ENCODE results near the gene PWP2.
A peak's percentile ranks its signal among the peaks of the same experiment; 100 is the strongest.
"Not testable (repeated sequence)": the region's sequence is repeated elsewhere in the genome, so short reads cannot be mapped to it uniquely, and the experiment has no call there.

The PWP2 gene

GRCh38 chr21:44138039-44138438 is 30.8 kb downstream of the PWP2 start:
- DNase-seq (ENCODE audit: low read depth in 2 of 2), result not testable (repeated sequence)

- DNase-seq (ENCODE audit: low read depth in 2 of 2), result not testable (repeated sequence)
Measured at GRCh38 chr21:44139787-44140551, 32.8 kb downstream of the PWP2 start.

- DNase-seq (ENCODE audit: low read depth in 2 of 2), result not testable (repeated sequence)
Measured at GRCh38 chr21:44140552-44140932, 33.3 kb downstream of the PWP2 start.

GRCh38 chr21:44142470-44142869 is 35.3 kb downstream of the PWP2 start:
- not testable (repeated sequence) for DNase-seq (ENCODE audit: low read depth in 2 of 2)

GRCh38 chr21:44143380-44143779 is 36.2 kb downstream of the PWP2 start:
- DNase-seq (ENCODE audit: low read depth in 2 of 2), result not testable (repeated sequence)

GRCh38 chr21:44143996-44144395 is 36.8 kb downstream of the PWP2 start:
- not testable (repeated sequence) for DNase-seq (ENCODE audit: low read depth in 2 of 2)

- not testable (repeated sequence) for DNase-seq (ENCODE audit: low read depth in 2 of 2)
Measured at GRCh38 chr21:44144784-44145602, 37.8 kb downstream of the PWP2 start.

GRCh38 chr21:44145616-44146015 is 38.4 kb downstream of the PWP2 start:
- DNase-seq (ENCODE audit: low read depth in 2 of 2), result not testable (repeated sequence)

GRCh38 chr21:44147108-44147507 is 39.9 kb downstream of the PWP2 start:
- DNase-seq (ENCODE audit: low read depth in 2 of 2), result not testable (repeated sequence)

GRCh38 chr21:44150255-44150654 is 43.1 kb downstream of the PWP2 start:
- DNase-seq (ENCODE audit: low read depth in 2 of 2), result not testable (repeated sequence)

- not testable (repeated sequence) for DNase-seq (ENCODE audit: low read depth in 2 of 2)
Measured at GRCh38 chr21:44153214-44153888, 46.2 kb downstream of the PWP2 start.

GRCh38 chr21:44153889-44154228 is 46.7 kb downstream of the PWP2 start:
- DNase-seq (ENCODE audit: low read depth in 2 of 2), result peak in 1 of 2 donors; percentile 3

- DNase-seq (ENCODE audit: low read depth in 2 of 2), result not testable (repeated sequence)
Measured at GRCh38 chr21:44154816-44155230, 47.6 kb downstream of the PWP2 start.

GRCh38 chr21:44155231-44155993 is 48.2 kb downstream of the PWP2 start:
- not testable (repeated sequence) for DNase-seq (ENCODE audit: low read depth in 2 of 2)

- not testable (repeated sequence) for DNase-seq (ENCODE audit: low read depth in 2 of 2)
Measured at GRCh38 chr21:44155994-44156380, 48.8 kb downstream of the PWP2 start.

GRCh38 chr21:44157439-44158081 is 50.4 kb downstream of the PWP2 start:
- not testable (repeated sequence) for DNase-seq (ENCODE audit: low read depth in 2 of 2)

GRCh38 chr21:44158082-44158468 is 50.9 kb downstream of the PWP2 start:
- DNase-seq (ENCODE audit: low read depth in 2 of 2), result not testable (repeated sequence)

GRCh38 chr21:44159349-44160297 is 52.4 kb downstream of the PWP2 start:
- DNase-seq (ENCODE audit: low read depth in 2 of 2), result peak in 1 of 2 donors; percentile 0

GRCh38 chr21:44160298-44160672 is 53.1 kb downstream of the PWP2 start:
- DNase-seq (ENCODE audit: low read depth in 2 of 2), result not testable (repeated sequence)

GRCh38 chr21:44160821-44161220 is 53.6 kb downstream of the PWP2 start:
- DNase-seq (ENCODE audit: low read depth in 2 of 2), result not testable (repeated sequence)
